Measurements from ENCODE around the gene AGO1. TPM values are rescaled to one million over a fixed set of nuclear protein-coding genes. Genes with fewer than 3 reads are reported as not detected.

Gene AGO1
- total and polyA plus RNA-seq, 2 of the 8 experiments (the other 6 are each of a cell fraction or from before 2014, with no cell fraction given): 15.1 to 73.7 TPM

DNA sequence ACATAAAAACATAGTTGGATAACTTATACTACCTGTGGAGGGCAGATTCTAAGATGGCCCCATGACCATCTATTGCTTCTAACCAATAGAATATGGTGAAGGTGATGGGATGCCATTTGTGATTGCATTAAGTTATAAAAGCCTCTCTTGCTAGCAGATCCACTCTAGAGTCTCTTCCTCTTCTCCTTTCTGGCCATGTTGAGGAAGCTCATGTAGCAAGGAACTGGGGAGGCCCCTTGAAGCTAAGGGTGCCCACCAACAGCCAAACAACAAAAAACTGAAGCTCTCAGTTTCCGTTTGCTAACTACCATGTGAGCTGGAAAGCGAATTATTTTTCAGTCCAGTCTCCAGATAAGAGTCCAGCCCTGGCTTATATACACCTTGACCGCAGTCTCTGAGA lies 16.0 kb upstream of the AGO1 start:
- Histone ChIP-seq H3K27me3 (replicated peaks in 1 of 4; ENCODE audit: control insufficient read depth in 3 of 4, extremely low read depth in 1 of 4, insufficient read depth in 3 of 4, low read length in 3 of 4) (no peaks in the 10 kb centered on the region), H3K4ac (replicated peaks; ENCODE audit: insufficient read length, low read depth, low read length) (no peak overlapping the region), H4K91ac (replicated peaks; ENCODE audit: insufficient read length, low read length) (no peak overlapping the region), H2BK120ac (replicated peaks; ENCODE audit: low read depth, low read length) (no peak overlapping the region), H4K5ac (ENCODE audit: insufficient read length, low read depth, low read length) (no peak overlapping the region), H3K4me3 (ENCODE audit: extremely low read depth in 1 of 4, insufficient read depth in 2 of 4, low read depth in 3 of 4, low read length in 4 of 4) (no peak overlapping the region), H2BK12ac (ENCODE audit: low read depth, low read length) (no peak overlapping the region), H3K9me3 (ENCODE audit: insufficient read depth in 2 of 2, low read depth in 1 of 2, low read length in 1 of 2) (no peaks in the 10 kb centered on the region), H3K23ac (ENCODE audit: insufficient read length) (no peak overlapping the region), H2AFZ (ENCODE audit: low read length) (no peak overlapping the region), H2BK20ac (ENCODE audit: low read length) (no peak overlapping the region), H3K14ac (ENCODE audit: insufficient read length) (no peak overlapping the region), H4K8ac (ENCODE audit: extremely low read depth, insufficient read depth, low read length) (no peak overlapping the region), H3K79me2 (ENCODE audit: control insufficient read depth in 1 of 2, insufficient read depth in 2 of 2, low read length in 2 of 2) (no peaks in the 10 kb centered on the region), H3K36me3 (ENCODE audit: control insufficient read depth in 2 of 4, insufficient read depth in 4 of 4, low read length in 3 of 4) (no peaks in the 10 kb centered on the region), H3K4me2 (ENCODE audit: insufficient read depth in 1 of 2, low read depth in 2 of 2, low read length in 2 of 2) (no peak overlapping the region), H3K56ac (replicated peaks; ENCODE audit: insufficient read length, low read depth, low read length) (no peak overlapping the region), H2AK5ac (ENCODE audit: low read depth, low read length) (no peak overlapping the region), H3K9ac (replicated peaks in 1 of 4; ENCODE audit: extremely low read depth in 1 of 4, low read depth in 3 of 4, low read length in 3 of 4) (no peak overlapping the region), H2BK15ac (ENCODE audit: low read length) (no peak overlapping the region), H4K20me1 (replicated peaks in 1 of 2; ENCODE audit: control insufficient read depth in 1 of 2, insufficient read depth in 2 of 2, low read length in 2 of 2) (no peaks in the 10 kb centered on the region), H3K4me1 (replicated peaks in 1 of 4; ENCODE audit: control insufficient read depth in 3 of 4, insufficient read depth in 4 of 4, low read length in 3 of 4) (no peaks in the 10 kb centered on the region), H3K18ac (ENCODE audit: extremely low read depth, low read length) (no peak overlapping the region), H3K23me2 (ENCODE audit: low read depth, low read length) (no peaks in the 10 kb centered on the region; the same call in 1 of the 2 replicates), H3K27ac (ENCODE audit: low read depth, low read length) (no peak overlapping the region), H3K79me1 (ENCODE audit: low read depth, low read length) (no peaks in the 10 kb centered on the region), H2BK5ac (ENCODE audit: low read depth, low read length) (no peak overlapping the region)
- POLR2A ChIA-PET (ENCODE audit: partially characterized antibody): interaction anchor here (1.0 kb wide), 1 partner anchor 12 kb away, joined by 3 read pairs; no protein-coding TSS in a partner anchor
- 95% methylated on average over 3 of the region's 3 CpGs; no CpG with 5 or more reads in 1 of the 2 experiments for WGBS, 2 experiments (ENCODE audit: extremely low coverage in 1 of 2, insufficient coverage in 1 of 2, insufficient read length in 1 of 2, insufficient replicate concordance in 2 of 2, low coverage in 1 of 2, low lambda C conversion rate in 2 of 2, missing lambda C conversion rate in 1 of 2)
- TF ChIP-seq POLR2A (IDR thresholded peaks at IDR 0.05; ENCODE audit: control extremely low read depth in 1 of 2, low read depth in 2 of 2, low read length in 2 of 2) (no peak), CTBP2 (IDR thresholded peaks at IDR 0.05; ENCODE audit: borderline replicate concordance, insufficient read depth, insufficient read length, low read length) (no peak), JUN (IDR thresholded peaks at IDR 0.05; ENCODE audit: low read depth, low read length) (no peak), SAP30 (IDR thresholded peaks at IDR 0.05; ENCODE audit: insufficient read depth, insufficient replicate concordance, low read length) (no peak), PHF8 (conservative IDR thresholded peaks at IDR 0.05; ENCODE audit: low read depth, low read length) (no peak), EP300 (IDR thresholded peaks at IDR 0.05; ENCODE audit: borderline replicate concordance in 1 of 2, low read depth in 2 of 2, low read length in 2 of 2) (no peak), RBBP5 (IDR thresholded peaks at IDR 0.05; ENCODE audit: borderline replicate concordance, low read depth, low read length) (no peak), TEAD4 (IDR thresholded peaks at IDR 0.05; ENCODE audit: low read depth, low read length) (no peak), CBX8 (IDR thresholded peaks at IDR 0.05; ENCODE audit: borderline replicate concordance, low read depth, low read length) (no peak), BCL11A (IDR thresholded peaks at IDR 0.05; ENCODE audit: low read depth in 2 of 2, low read length in 2 of 2) (no peak), CBX5 (IDR thresholded peaks at IDR 0.05; ENCODE audit: low read depth, low read length) (no peak), SIX5 (IDR thresholded peaks at IDR 0.05; ENCODE audit: low read depth, low read length) (no peak)
- FAIRE-seq (no peak), DNase-seq (ENCODE audit: low read depth in 1 of 2, low spot score in 2 of 2) (no peak)
- CTCF ChIA-PET (ENCODE audit: partially characterized antibody): interaction anchor here (0.6 kb wide), 1 partner anchor 22 kb away, joined by 3 read pairs; no protein-coding TSS in a partner anchor
